Heart left ventricle (tissue), 13 donors: ENCODE results near the gene CENPM.

Experiments used
- POLR2A ChIP-seq, 2 donors: fragments of 450-650 bp; IDR thresholded peaks; one replicate each; pipeline ENCODE4 v1.6.1; 2017; ENCODE audit warnings: antibody characterized with exemption in 2 of 2, mild to moderate bottlenecking in 2 of 2, moderate library complexity in 2 of 2
- TF ChIP-seq, protein P1 (sequence below), 12 donors: fragments of 200-600 bp; sonication (generic) in 4 of 12; IDR thresholded peaks; one replicate each; pipeline versions ENCODE4 v1.5.0 to v1.8.0; 2018 to 2022; ENCODE audit warnings: antibody characterized with exemption in 12 of 12, mild to moderate bottlenecking in 5 of 12
- donor health status: ischemic (EF 13 %, LVEDD 7.1; RV severe dilation, severe dysfunction).
- donor health status: DM: no; HTN: yes; CAD: no.
- donor health status: DM: no; HTN: no; CAD: no.
- donor health status: ischemic (EF 25% LVEDD 6.9; RV normal size, moderate dysfunction).
- donor health status: ischemic (EF 25% LVEDD 5.7; RV mildly dilated, moderate dysfunction).
- donor health status: ischemic (EF 35%, LVEDD 5.7; RV mildly dilated, moderate dysfunction).
- donor health status: nonischemic (EF 11% LVEDD 7.7; RV severe dilation, severe dysfunction).
- donor health status: DM: yes; HTN: yes; CAD: no.
- donor health status: PGD.
- donor health status: ischemic (EF 29% LVEDD 5.4; RV normal size, mild dysfunction).
- donor health status: nonischemic (EF 23%, LVEDD 6.1; RV moderate dilation, normal function).

DNA sequence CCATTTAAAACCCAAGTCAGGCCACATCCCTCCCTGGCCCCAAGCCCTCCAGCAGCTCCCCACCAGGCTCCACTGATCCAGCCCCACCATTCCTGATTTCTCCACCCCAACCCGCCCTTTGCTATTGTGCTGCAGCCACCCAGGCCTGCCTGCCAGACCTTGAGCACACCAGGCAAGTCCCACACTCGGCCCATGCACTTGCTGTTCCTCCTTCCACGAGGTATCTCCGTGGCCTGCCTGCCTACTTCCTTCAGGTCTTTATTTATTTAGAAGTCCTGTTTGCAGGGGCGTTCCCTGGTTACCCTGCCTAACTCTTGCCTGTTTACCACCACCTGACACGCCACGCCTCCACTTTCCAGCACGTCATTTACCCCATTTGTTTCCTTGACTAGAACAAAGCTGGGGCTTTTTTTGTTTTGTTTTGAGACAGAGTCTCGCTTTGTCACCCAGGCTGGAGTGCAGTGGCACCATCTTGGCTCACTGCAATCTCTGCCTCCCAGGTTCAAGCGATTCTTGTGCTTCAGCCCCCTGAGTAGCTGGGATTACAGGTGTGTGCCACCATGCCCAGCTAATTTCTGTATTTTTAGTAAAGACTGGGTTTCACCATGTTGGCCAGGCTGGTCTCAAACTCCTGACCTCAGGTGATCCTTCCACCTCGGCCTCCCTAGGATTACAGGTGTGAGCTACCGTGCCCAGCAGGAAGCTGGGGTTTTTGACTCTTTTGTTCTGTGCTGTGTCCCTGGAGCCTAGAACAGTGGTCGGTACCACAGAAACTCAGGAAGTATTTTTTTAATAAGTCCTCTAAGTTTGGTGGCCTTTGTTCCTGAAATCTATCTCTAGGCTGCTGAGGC, 6.7 kb downstream of the CENPM start:
- no peak for TF ChIP-seq POLR2A (IDR thresholded peaks at IDR 0.05)
- TF ChIP-seq, protein P1, sequence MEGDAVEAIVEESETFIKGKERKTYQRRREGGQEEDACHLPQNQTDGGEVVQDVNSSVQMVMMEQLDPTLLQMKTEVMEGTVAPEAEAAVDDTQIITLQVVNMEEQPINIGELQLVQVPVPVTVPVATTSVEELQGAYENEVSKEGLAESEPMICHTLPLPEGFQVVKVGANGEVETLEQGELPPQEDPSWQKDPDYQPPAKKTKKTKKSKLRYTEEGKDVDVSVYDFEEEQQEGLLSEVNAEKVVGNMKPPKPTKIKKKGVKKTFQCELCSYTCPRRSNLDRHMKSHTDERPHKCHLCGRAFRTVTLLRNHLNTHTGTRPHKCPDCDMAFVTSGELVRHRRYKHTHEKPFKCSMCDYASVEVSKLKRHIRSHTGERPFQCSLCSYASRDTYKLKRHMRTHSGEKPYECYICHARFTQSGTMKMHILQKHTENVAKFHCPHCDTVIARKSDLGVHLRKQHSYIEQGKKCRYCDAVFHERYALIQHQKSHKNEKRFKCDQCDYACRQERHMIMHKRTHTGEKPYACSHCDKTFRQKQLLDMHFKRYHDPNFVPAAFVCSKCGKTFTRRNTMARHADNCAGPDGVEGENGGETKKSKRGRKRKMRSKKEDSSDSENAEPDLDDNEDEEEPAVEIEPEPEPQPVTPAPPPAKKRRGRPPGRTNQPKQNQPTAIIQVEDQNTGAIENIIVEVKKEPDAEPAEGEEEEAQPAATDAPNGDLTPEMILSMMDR (IDR thresholded peaks at IDR 0.05) = no peak
